Activated T-cell treated with anti-CD3 and anti-CD28 coated beads for 48 hours (primary cell): ENCODE measurements around the gene PTPRT.
"Not testable (repeated sequence)": the region's sequence is repeated elsewhere in the genome, so short reads cannot be mapped to it uniquely, and the experiment has no call there.

ENCODE experiments used
- DNase-seq: peaks from one replicate; pipeline ENCODE4 v3.0.0-alpha.2; 2020; ENCODE audit warnings: low read depth

Gene PTPRT

DNA sequence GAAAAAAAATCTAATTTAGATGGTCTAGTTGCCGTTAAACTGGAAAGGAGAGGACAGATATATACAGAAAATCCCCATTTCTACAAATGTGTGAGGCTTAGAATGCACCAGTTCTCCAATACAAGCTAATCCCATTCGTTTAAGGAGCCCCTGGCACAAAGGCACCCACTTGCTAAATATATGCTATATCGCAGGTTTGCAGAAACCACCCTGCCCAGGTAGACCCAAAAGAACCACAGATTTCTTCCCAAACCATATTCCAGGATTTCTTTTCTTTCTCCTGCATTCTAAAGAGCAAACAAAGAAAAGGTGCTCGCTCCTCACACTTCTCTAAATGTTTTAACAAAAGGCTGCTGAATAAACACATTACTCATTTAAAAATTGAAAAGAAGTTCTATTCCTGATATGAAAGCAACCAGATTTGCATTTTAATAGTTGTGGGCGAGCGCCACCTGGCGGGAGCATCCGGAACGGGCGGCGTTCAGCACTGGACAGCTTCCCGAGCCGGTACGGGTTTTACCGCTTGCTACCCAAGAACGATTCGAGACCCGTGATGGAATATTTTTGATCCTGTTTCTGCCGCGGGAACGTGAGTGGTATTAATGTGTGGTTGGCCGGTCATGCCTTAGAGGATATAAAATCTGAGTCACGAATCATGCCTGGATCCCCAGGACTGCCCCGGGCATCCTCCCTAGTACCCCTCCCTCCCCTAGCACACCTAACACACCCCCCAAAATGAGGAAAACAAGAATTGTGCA is 2.1 kb downstream of the PTPRT start:
- DNase-seq = peak; percentile 66

GRCh38 chr20:43186312-43186711 is 3.4 kb downstream of the PTPRT start:
- no peak for DNase-seq

DNA sequence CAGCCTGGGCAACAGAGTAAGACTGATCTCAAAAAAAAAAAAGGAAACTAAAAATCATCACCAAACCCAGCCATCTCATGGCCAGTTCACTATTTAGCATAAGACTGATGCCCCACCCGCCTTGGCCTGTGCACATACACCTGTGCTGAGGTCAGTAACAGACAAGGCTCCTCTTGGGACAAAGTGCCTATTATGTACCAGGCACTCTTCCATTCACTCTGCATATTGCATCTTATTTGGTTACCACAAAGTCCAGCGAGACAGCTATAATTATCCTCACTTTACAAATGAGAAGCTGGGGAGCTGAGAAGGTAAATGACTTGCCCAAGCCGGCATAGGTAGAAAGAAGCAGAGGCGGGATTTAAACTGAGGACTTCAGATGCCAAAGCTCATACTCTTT is 3.8 kb downstream of the PTPRT start:
- no peak for DNase-seq

DNA sequence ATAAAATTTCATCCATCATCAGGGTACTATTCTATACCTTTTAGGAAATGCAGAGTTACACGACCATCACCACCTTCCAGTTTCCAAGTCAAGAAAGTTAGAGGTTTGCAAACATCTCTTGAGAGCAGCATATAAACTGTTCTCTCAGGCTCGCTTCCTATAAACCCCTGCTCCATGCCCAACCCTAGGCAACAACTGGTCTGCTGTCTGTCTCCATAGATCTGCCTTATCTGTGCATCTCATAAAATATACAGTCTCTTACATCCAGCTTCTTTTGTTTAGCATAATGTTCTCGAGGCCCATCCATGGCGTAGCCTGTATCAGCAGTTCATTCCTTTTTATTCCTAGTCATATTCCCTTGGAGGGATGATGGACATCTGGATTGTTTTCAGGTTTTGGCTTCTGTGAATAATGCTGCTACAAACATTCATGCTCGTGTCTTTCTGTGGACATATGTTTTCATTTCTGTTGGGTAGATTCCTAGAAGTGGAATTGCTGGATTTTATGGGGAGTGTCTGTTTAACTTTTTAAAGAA is 6.1 kb downstream of the PTPRT start:
- DNase-seq = no peak

DNA sequence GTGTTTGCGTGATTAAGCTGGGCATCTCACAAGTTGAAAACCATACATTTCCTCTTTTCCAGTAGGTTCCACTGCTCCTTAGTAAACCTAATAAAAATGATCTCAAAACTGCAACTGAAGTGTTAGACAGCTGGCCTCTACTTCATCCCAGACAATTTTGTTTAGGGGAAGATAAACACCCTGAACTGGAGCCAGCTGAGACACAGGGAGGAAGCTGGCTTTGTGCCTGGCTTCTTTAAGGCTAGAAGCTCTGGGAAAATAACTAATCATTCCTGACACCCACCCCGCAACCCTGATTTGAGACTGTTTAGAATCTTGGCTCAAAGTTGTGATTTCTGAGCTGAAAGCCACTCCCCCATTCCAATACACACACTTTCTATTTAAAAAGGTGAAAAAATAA is 11.6 kb downstream of the PTPRT start:
- DNase-seq = no peak

GRCh38 chr20:43176726-43177125 is 13.0 kb downstream of the PTPRT start:
- DNase-seq = no peak

DNA sequence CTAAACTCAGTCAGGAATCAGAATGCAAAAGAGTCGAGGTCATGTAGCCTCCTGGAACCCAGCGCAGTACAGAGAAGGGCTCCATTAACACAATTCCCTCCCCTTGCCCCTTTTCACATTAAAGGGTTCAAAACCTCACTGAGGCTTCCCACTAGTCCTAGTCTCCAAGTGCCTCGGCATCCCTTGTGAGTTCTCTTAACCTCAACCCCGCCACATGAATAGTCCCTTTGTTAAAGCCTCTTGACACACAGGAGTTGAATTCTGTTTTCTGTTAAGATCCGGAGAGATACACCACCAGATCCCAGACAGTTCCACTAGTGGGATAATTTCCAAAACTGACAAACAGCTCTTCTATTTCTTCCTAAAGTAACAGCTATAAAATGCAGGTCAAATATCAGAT is 17.8 kb downstream of the PTPRT start:
- DNase-seq = no peak

DNA sequence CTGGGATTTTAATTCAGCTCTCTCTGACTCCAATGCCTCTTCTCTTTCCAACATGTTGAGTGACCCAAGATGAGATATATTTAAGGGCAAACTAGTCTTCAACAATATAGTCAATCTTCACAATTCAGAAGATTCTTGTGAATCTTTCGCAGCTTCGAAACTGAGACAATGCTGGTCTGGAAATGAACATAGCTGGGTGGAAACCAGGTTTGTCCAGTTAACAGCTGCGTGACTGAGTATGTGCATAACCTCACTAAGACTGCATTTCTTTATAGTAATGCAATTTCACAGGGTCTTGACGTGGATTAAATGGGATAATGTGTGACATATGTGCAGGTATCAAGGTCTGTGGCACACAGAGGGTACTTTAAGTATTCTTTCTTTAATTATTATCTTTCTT is 18.9 kb downstream of the PTPRT start:
- DNase-seq = no peak

- no peak for DNase-seq
Observed at GRCh38 chr20:43167615-43168014, 22.1 kb downstream of the PTPRT start.

- DNase-seq = no peak
Observed at GRCh38 chr20:43167021-43167420, 22.7 kb downstream of the PTPRT start.

DNA sequence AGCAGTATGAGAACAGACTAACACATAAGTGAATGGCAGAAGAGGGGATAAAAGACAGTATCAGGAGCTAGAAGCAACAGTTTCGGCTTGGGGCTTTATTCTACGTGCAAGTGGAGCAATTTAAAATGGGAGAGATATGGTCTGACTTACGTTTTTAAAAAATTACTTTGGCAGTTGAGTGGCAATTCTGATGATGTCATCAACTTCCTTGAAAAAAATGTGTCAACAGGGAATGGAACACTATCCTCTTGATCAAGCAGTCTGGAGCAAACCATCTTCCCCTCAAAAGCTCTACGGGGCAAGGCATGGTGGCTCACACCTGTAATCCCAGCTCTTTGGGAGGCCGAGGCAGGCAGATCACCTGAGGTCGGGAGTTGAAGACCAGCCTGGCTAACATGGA is 24.1 kb downstream of the PTPRT start:
- no peak for DNase-seq

- DNase-seq = not testable (repeated sequence)
Observed at GRCh38 chr20:43164736-43165135, 25.0 kb downstream of the PTPRT start.

DNA sequence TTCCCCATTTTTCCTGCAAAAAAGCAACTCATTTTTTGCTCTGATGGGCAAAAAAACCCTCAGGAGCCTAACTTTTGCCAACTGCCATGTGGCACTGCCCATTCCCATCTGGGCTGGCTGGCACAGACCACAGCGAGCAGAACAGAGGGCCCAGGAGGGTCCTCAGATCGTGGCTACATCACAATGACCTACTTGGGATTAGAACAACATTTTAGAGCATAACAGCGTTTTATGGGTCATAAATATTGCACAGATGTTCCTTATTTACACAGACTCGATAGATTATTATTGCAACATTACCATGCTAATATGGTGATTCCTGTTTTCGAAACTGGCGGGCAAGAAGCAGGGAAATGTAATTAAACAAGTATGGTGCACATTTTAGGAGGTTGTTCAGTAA is 28.0 kb downstream of the PTPRT start:
- no peak for DNase-seq

DNA sequence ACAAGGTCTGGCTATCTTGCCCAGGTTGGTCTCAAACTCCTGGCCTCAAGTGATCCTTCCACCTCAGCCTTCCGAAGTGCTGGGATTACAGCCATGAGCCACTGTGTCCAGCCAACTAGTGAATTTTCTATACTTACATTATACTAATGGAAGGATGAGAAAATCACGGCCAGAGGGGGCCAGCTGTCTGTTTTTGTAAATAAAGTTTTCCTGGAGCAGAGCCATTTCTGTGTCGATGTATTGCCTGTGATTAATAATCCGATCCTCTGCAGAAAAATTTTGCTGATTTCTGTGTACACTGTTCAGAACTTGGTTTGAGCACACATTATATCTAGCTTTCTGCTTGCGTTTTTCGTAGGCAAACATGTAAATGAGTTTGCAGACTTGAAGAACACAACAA is 28.8 kb downstream of the PTPRT start:
- DNase-seq = no peak

- no peak for DNase-seq
Observed at GRCh38 chr20:43159994-43160393, 29.7 kb downstream of the PTPRT start.

DNA sequence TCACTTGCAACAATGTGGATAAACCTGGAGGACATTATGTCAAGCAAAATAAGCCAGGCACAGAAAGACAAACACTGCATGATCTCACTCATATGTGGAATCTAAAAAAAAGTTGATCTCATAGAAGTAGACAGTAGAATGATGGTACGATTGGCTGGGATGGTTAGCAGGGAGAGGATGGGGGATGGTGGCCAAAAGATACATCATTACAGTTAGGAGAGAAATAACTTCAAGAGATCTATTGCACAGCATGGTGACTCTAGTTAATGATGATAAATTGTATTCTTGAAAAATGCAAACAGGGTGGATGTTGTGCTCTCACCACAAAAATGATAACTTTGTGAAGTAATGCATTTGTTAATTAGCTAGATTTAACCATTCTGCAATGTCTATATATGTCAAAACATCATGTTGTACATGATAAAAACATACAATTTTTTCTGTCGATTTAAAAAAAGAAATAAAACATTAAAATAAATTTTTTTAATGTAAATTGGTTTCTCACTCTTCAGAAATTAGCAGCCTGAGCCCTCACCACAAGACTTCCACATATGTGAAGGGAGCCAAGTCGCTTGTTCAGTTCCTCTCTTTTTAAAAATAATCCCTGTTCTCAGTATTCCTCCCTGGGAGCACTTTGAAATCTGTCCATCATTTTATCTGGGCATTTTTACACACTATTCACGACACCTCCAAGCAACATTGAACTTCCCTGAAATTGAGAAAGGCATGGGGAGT is 34.2 kb downstream of the PTPRT start:
- DNase-seq = no peak

DNA sequence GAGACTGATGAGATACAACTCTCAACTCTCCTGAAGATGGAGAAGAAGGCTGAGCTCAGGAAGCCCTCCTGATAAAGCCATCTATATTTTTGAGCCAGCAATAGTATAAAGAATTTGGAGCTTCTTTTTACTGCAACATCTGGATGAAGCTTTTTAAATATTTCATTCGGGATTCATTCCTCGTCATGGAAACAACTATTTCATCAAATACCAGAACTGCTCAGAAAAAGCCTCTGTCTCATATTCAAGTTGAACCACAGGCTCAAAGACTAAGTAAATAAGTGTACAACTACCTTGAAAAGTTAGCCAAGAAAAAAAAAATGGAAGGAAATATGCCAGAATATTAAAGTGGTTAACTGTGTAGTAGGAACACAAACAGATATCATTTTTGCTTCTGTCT is 37.8 kb downstream of the PTPRT start:
- no peak for DNase-seq

GRCh38 chr20:43151256-43151655 is 38.5 kb downstream of the PTPRT start:
- no peak for DNase-seq

DNA sequence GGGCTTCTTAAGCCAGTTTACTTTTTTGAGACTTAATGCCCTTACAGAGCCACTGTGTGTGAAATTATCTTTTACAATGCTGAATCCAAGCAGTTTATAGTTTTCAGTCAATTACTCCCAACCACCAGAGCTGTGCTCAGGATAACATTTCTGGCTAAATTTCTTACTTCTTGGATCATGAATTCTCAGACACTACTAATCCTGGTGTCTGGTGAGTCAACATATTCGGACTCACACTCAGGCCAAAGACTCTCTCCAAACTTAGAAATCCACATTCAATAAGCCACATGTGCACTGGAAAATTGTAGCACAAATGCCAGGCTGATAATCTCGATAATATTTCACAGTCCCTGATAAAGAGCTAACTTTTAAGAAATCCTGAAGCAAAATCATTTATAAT is 49.0 kb downstream of the PTPRT start:
- DNase-seq = no peak

DNA sequence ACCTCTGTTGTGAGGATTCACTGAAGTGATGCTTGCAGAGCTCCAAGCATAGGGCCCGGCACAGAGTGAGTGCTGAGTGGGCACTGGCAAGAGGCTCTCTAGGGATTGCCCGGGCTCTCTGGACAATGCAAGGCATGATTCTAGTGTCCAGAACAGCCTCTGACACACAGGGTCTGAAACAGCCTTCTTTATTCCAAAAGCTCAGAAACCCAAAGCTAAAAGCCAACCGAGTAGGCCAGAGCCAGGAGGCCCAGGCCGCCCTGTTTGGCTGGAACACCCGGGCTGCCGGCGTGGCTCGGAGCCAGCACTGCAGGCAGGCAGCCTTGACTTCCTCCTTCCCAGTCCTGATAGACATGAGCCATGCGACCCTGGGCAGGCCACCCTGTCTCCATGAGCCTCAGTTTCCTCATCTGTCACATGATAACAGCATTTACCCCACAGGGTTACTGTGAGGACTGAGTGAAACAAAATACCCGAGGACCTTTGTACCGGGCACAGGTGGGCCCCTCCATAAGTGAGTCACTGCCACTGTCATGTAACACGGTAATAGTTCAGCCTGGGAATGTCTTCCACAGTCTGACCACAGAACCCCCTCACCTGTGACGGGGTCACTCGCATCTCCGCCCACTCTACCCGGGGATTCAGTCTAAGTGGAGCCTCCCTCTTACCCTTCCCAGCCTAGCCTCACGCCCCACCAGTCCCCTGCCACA is 51.5 kb downstream of the PTPRT start:
- no peak for DNase-seq

DNA sequence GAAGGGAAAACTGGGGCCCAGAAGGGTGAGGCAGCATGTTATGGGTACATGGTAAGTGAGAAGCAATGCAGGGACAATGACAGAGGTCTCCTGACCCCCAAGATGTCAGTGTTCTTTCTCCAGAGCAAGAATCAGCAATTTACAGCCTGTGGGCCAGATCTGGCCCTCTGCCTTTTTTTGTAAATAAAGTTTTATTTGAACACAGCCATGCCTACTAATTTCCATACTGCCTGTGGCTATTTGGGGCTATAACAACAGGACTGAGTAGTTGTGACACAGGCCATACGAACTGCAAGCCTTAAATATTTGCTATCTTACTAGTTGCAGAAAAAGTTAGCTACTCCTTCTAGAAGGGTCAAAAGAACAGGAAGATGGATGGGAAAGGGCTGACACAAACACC is 52.5 kb downstream of the PTPRT start:
- DNase-seq = no peak

DNA sequence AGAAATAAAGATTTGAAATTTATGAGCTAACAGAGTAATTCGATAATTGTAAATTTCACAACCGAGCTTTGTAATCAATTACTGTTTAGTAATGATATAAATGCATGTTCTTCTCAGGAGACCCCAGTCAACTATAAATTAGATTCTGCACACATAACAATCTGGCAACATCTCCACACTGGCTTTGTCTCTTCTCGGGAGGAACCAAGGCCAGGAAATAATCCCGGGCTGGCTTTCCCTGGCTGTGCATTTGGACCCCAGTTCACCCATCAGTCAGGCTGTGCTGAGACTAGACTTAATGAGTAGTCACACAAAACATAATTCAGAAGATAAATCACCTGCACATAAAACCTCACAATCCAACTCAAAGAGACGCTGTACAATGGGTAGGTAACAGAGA is 65.5 kb downstream of the PTPRT start:
- no peak for DNase-seq

GRCh38 chr20:43123180-43123579 is 66.5 kb downstream of the PTPRT start:
- no peak for DNase-seq
